ENCODE measurements around the gene BNIP3. TPM values are rescaled to one million over a fixed set of nuclear protein-coding genes. Genes with fewer than 3 reads are reported as not detected.
A peak's percentile ranks its signal among the peaks of the same experiment; 100 is the strongest.

Gene BNIP3
- total RNA-seq, 1 donor from 2014 or later = 112 TPM

DNA sequence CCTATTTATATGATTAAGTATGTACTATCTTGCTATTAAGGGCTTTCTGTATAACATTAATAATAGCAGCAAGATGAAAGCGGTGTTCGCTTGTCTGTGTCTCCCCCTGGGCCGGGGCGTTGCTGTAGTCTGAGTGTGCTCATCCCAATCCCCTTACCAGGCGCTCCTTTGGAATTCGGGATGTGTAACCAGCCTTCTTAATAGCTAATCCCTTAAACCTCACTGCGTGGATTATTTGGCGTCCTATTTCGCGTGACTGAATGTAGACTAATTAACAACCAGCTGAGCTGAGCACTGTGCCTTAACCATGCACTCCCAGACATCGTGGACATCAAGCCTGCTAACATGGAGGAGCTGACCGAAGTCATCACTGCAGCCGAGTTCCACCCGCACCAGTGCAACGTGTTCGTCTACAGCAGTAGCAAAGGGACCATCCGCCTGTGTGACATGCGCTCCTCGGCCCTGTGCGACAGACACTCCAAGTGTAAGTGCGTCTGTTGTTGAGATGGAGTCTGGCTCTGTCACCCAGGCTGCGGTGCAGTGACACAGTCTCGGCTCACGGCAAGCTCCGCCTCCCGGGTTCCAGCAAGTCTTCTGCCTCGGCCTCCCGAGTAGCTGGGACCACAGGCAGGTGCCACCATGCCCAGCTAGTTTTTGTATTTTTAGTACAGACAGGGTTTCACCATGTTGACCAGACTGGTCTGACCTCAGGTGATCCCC lies 36.6 kb downstream of the BNIP3 start:
- peaks cover 35% of the 10 kb centered on the region for H3K4me1 Mint-ChIP-seq (ENCODE audit: low read depth, unreplicated experiment)
- FAIRE-seq (no peak), DNase-seq (ENCODE audit: low read depth) (no peak)
- Histone ChIP-seq H3K79me2 (ENCODE audit: insufficient read depth, low read length) (peaks cover 31% of the 10 kb centered on the region), H4K20me1 (ENCODE audit: insufficient read depth, low read length) (peaks cover 8% of the 10 kb centered on the region), H3K4me3 (ENCODE audit: insufficient read depth, low read depth, low read length) (no peak overlapping the region), H3K4me2 (ENCODE audit: low read length) (peak overlapping the region; percentile 82), H3K27ac (ENCODE audit: low read depth, low read length) (peak overlapping the region; percentile 89), H3K27me3 (ENCODE audit: insufficient read depth, low read length) (no peaks in the 10 kb centered on the region), H3K9me3 (ENCODE audit: insufficient read depth, low read depth, low read length) (no peaks in the 10 kb centered on the region), H3K4me1 (ENCODE audit: insufficient read depth, low read length) (peaks cover 38% of the 10 kb centered on the region), H3K36me3 (ENCODE audit: insufficient read depth, low read length) (peaks cover 20% of the 10 kb centered on the region), H2AFZ (ENCODE audit: low read depth, low read length) (no peak overlapping the region), H3K9ac (ENCODE audit: low read length) (peak overlapping the region; percentile 72)
- no peaks in the 10 kb centered on the region for H3K9me3 Mint-ChIP-seq (ENCODE audit: unreplicated experiment)
- peaks cover 34% of the 10 kb centered on the region for H3K36me3 Mint-ChIP-seq (ENCODE audit: low read depth, unreplicated experiment)
- no peaks in the 10 kb centered on the region for H3K27me3 Mint-ChIP-seq (ENCODE audit: low read depth, unreplicated experiment)
- no peak for TF ChIP-seq EZH2 (IDR thresholded peaks at IDR 0.05; ENCODE audit: insufficient read depth, low read length)
- peak overlapping the region; percentile 26 for H3K27ac Mint-ChIP-seq (ENCODE audit: unreplicated experiment)
- no peak overlapping the region for H3K4me3 Mint-ChIP-seq (ENCODE audit: unreplicated experiment)

DNA sequence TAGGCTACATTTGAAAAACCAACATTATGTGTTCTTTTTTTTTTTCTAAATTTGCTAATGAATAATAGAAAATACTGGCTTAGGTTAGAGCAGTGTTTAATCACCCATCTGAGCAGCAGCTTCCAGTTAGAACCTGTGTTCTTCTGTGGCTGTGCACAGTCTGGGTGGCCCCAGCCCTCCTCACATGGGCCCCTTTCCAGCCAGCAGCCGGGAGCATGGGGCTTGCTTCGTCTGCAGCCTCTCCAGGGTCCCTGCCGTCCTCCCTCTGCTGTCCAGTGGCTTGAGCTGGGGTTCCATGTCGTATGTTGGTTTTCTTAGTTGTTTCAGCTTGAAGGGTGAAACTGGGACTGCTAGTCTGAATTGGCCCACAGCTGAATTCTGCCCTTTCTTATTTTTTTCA lies 37.3 kb downstream of the BNIP3 start:
- H3K36me3 ChIP-seq (ENCODE audit: insufficient read depth, low read length) = peaks cover 21% of the 10 kb centered on the region
- Mint-ChIP-seq H3K27ac (ENCODE audit: unreplicated experiment) (no peak overlapping the region), H3K4me1 (ENCODE audit: low read depth, unreplicated experiment) (peaks cover 35% of the 10 kb centered on the region), H3K9me3 (ENCODE audit: unreplicated experiment) (no peaks in the 10 kb centered on the region), H3K27me3 (ENCODE audit: low read depth, unreplicated experiment) (no peaks in the 10 kb centered on the region), H3K36me3 (ENCODE audit: low read depth, unreplicated experiment) (peaks cover 32% of the 10 kb centered on the region), H3K4me3 (ENCODE audit: unreplicated experiment) (no peak overlapping the region)
- no peak overlapping the region for H3K4me3 ChIP-seq (ENCODE audit: insufficient read depth, low read depth, low read length)
- H3K9ac ChIP-seq (ENCODE audit: low read length) = no peak overlapping the region
- H2AFZ ChIP-seq (ENCODE audit: low read depth, low read length) = no peak overlapping the region
- peaks cover 38% of the 10 kb centered on the region for H3K4me1 ChIP-seq (ENCODE audit: insufficient read depth, low read length)
- H3K27ac ChIP-seq (ENCODE audit: low read depth, low read length) = no peak overlapping the region
- no peak overlapping the region for H3K4me2 ChIP-seq (ENCODE audit: low read length)
- H3K79me2 ChIP-seq (ENCODE audit: insufficient read depth, low read length) = peaks cover 31% of the 10 kb centered on the region
- no peaks in the 10 kb centered on the region for H3K27me3 ChIP-seq (ENCODE audit: insufficient read depth, low read length)
- no peak for FAIRE-seq
- no peak for DNase-seq (ENCODE audit: low read depth)
- peaks cover 8% of the 10 kb centered on the region for H4K20me1 ChIP-seq (ENCODE audit: insufficient read depth, low read length)
- TF ChIP-seq, protein P1, sequence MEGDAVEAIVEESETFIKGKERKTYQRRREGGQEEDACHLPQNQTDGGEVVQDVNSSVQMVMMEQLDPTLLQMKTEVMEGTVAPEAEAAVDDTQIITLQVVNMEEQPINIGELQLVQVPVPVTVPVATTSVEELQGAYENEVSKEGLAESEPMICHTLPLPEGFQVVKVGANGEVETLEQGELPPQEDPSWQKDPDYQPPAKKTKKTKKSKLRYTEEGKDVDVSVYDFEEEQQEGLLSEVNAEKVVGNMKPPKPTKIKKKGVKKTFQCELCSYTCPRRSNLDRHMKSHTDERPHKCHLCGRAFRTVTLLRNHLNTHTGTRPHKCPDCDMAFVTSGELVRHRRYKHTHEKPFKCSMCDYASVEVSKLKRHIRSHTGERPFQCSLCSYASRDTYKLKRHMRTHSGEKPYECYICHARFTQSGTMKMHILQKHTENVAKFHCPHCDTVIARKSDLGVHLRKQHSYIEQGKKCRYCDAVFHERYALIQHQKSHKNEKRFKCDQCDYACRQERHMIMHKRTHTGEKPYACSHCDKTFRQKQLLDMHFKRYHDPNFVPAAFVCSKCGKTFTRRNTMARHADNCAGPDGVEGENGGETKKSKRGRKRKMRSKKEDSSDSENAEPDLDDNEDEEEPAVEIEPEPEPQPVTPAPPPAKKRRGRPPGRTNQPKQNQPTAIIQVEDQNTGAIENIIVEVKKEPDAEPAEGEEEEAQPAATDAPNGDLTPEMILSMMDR (IDR thresholded peaks at IDR 0.05; ENCODE audit: insufficient read depth, low read depth, low read length) = no peak
- TF ChIP-seq EZH2 (IDR thresholded peaks at IDR 0.05; ENCODE audit: insufficient read depth, low read length) = no peak
- H3K9me3 ChIP-seq (ENCODE audit: insufficient read depth, low read depth, low read length) = no peaks in the 10 kb centered on the region

DNA sequence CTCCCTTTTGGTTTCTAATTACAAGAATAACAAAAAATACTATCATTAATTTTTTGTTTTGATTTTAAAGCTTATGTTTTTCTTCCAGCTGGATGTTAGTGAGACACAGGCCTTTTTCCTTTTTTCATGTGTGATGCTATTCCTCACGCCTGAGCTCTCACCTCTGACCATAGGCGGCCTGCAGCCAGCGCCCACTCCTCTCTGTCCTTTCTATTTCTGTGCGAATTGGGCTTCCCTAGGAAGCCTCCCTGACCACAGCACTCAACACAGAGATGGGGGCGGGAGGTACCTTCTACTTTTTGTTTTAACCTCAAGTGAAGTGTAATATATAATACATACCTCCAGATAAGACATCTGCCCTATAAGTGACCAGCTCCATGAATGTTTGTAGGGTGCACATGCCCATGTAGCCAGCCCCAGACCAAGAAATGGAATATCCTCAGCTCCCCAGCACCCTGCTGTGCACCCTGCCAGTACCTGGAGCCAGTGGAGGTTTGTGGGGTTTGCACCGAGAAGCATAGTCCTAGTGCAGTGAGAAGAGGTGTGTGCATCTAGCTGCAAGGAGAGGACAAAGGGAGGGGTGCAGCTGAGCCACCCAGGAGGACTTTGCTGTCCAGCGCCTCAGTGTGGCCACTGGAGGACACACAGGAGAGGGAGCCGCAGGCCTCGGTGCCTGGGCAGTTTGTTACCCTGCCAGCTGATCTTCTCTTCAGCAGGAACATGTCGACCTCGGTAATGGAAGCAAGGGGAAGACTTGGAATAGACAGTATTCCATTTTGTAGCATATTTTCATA lies 38.5 kb downstream of the BNIP3 start:
- no peak overlapping the region for H3K27ac Mint-ChIP-seq (ENCODE audit: unreplicated experiment)
- peaks cover 27% of the 10 kb centered on the region for H3K79me2 ChIP-seq (ENCODE audit: insufficient read depth, low read length)
- peaks cover 28% of the 10 kb centered on the region for H3K4me1 Mint-ChIP-seq (ENCODE audit: low read depth, unreplicated experiment)
- H2AFZ ChIP-seq (ENCODE audit: low read depth, low read length) = no peak overlapping the region
- DNase-seq (ENCODE audit: low read depth) (no peak), FAIRE-seq (no peak)
- H3K9me3 Mint-ChIP-seq (ENCODE audit: unreplicated experiment) = no peaks in the 10 kb centered on the region
- no peak overlapping the region for H3K4me3 ChIP-seq (ENCODE audit: insufficient read depth, low read depth, low read length)
- H3K9ac ChIP-seq (ENCODE audit: low read length) = no peak overlapping the region
- no peak overlapping the region for H3K27ac ChIP-seq (ENCODE audit: low read depth, low read length)
- H3K36me3 Mint-ChIP-seq (ENCODE audit: low read depth, unreplicated experiment) = peaks cover 33% of the 10 kb centered on the region
- H3K9me3 ChIP-seq (ENCODE audit: insufficient read depth, low read depth, low read length) = no peaks in the 10 kb centered on the region
- peaks cover 32% of the 10 kb centered on the region for H3K4me1 ChIP-seq (ENCODE audit: insufficient read depth, low read length)
- peaks cover 13% of the 10 kb centered on the region for H4K20me1 ChIP-seq (ENCODE audit: insufficient read depth, low read length)
- H3K36me3 ChIP-seq (ENCODE audit: insufficient read depth, low read length) = peaks cover 21% of the 10 kb centered on the region
- no peaks in the 10 kb centered on the region for H3K27me3 Mint-ChIP-seq (ENCODE audit: low read depth, unreplicated experiment)
- no peak overlapping the region for H3K4me3 Mint-ChIP-seq (ENCODE audit: unreplicated experiment)
- no peaks in the 10 kb centered on the region for H3K27me3 ChIP-seq (ENCODE audit: insufficient read depth, low read length)
- TF ChIP-seq, protein P1 (IDR thresholded peaks at IDR 0.05; ENCODE audit: insufficient read depth, low read depth, low read length) = peak; percentile 10
- no peak for TF ChIP-seq EZH2 (IDR thresholded peaks at IDR 0.05; ENCODE audit: insufficient read depth, low read length)
- H3K4me2 ChIP-seq (ENCODE audit: low read length) = no peak overlapping the region

All from astrocyte (in vitro differentiated cells and primary cell).